Bronchial epithelial cell (primary cell): ENCODE data around the gene CPXM2. TPM values are rescaled to one million over a fixed set of nuclear protein-coding genes. Genes with fewer than 3 reads are reported as not detected.

ENCODE experiments used
- DNase-seq: peaks from one replicate; pipeline ENCODE4 v3.0.0-alpha.2; 2010; ENCODE audit warnings: low read depth
- FAIRE-seq: peaks from 2 replicates; lab custom pipeline; 2011; peaks lifted over from hg19 to GRCh38; lab: Jason Lieb, UNC
- H3K27me3 ChIP-seq: 2 replicates; pipeline ENCODE4 v1.5.1; 2011; ENCODE audit warnings: low read length; ENCODE audit not compliant: control insufficient read depth, insufficient read depth
- H3K36me3 ChIP-seq: 2 replicates; pipeline ENCODE4 v1.5.1; 2011; ENCODE audit warnings: low read length; ENCODE audit not compliant: control insufficient read depth, insufficient read depth
- H3K4me3 ChIP-seq: 2 replicates; pipeline ENCODE4 v1.5.1; 2011; ENCODE audit warnings: mild to moderate bottlenecking, low read depth, low read length, control low read depth
- total RNA-seq: library from RNA; depleted of rRNA; stranded (reverse); fragments of >200 nt; gene quantifications from 2 replicates; pipeline ENCODE4 v1.2.1, GENCODE V29; 2014
- TF ChIP-seq, protein P1 (sequence below): IDR thresholded peaks from 2 replicates; pipeline ENCODE4 v1.5.1; 2011; ENCODE audit warnings: mild to moderate bottlenecking, moderate library complexity, low read length, control low read depth, inconsistent platforms; ENCODE audit not compliant: insufficient read depth, severe bottlenecking

The CPXM2 gene
- total RNA-seq, 1 donor from 2014 or later, result 0.26 TPM

DNA sequence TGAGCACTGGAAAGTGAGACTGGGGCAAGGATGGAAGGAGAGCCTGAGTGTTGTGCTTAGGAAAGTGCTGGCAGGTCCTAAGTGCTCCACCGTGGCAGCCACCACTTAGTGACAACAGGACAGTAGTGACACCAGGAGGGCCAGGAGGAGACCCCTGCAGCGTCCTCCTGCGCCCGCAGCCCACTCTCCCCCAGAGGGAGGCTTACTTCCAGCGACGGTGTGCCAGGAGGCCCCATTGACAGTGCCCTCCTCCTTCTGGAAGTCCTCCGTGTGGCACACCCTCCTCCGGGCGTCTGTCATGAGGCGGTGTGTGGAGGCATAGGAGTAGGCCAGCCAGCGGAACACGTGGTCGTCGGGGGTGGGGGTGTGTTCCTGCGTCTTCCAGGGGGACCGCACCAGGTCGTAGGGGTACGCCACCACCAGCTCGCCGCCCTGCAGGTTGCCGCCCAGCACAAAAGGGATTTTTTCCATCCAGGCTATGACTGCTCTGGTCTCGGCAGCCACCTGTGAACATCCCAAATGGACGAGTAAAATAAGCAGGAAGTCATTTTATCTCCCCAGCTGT, 129.9 kb downstream of the CPXM2 start:
- no peaks in the 10 kb centered on the region for H3K36me3 ChIP-seq
- no peaks in the 10 kb centered on the region for H3K27me3 ChIP-seq
- FAIRE-seq (no peak), DNase-seq (no peak)
- TF ChIP-seq, protein P1, sequence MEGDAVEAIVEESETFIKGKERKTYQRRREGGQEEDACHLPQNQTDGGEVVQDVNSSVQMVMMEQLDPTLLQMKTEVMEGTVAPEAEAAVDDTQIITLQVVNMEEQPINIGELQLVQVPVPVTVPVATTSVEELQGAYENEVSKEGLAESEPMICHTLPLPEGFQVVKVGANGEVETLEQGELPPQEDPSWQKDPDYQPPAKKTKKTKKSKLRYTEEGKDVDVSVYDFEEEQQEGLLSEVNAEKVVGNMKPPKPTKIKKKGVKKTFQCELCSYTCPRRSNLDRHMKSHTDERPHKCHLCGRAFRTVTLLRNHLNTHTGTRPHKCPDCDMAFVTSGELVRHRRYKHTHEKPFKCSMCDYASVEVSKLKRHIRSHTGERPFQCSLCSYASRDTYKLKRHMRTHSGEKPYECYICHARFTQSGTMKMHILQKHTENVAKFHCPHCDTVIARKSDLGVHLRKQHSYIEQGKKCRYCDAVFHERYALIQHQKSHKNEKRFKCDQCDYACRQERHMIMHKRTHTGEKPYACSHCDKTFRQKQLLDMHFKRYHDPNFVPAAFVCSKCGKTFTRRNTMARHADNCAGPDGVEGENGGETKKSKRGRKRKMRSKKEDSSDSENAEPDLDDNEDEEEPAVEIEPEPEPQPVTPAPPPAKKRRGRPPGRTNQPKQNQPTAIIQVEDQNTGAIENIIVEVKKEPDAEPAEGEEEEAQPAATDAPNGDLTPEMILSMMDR, result no peak
- no peak overlapping the region for H3K4me3 ChIP-seq

GRCh38 chr10:123761038-123761428, 130.6 kb downstream of the CPXM2 start:
- H3K36me3 ChIP-seq, result no peaks in the 10 kb centered on the region
- DNase-seq (peak; percentile 38), FAIRE-seq (no peak)
- TF ChIP-seq, protein P1, result no peak
- H3K4me3 ChIP-seq, result no peak overlapping the region
- no peaks in the 10 kb centered on the region for H3K27me3 ChIP-seq

- TF ChIP-seq, protein P1, result no peak
- H3K27me3 ChIP-seq, result no peaks in the 10 kb centered on the region
- no peak overlapping the region for H3K4me3 ChIP-seq
- DNase-seq, result no peak
- no peaks in the 10 kb centered on the region for H3K36me3 ChIP-seq
- FAIRE-seq, result no peak
These were observed 131.1 kb downstream of the CPXM2 start for GRCh38 chr10:123760356-123761037.

DNA sequence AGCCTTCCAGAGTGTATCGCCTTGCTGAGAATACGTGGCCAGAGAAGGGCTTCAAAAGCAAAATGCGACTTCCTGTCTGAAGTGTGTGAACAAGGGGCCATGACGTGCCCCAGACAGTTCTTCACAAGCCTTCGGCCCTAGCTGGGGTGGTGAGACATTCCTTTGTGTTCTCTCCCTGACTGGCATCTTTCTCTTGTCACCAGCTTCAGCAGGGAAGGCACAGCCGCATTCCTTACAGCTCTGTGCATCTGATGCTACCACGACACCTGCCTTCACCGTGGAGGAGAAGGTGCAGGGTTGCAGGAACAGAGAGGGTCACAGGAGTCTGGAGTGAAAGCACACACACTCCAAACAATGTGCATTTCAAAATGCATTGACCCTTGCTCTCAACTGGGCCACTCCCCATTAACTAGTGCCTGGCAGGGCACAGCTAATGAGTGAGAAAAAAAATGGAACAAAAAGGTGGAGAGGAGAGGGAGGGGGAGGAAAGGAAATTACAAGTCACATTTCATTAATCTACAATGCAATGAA, 132.0 kb downstream of the CPXM2 start:
- no peak overlapping the region for H3K4me3 ChIP-seq
- no peaks in the 10 kb centered on the region for H3K27me3 ChIP-seq
- TF ChIP-seq, protein P1, result no peak
- no peaks in the 10 kb centered on the region for H3K36me3 ChIP-seq
- no peak for FAIRE-seq
- no peak for DNase-seq

- TF ChIP-seq, protein P1, result no peak
- Histone ChIP-seq H3K27me3 (no peaks in the 10 kb centered on the region), H3K4me3 (no peak overlapping the region), H3K36me3 (no peaks in the 10 kb centered on the region)
- no peak for FAIRE-seq
- DNase-seq, result no peak
These were observed 132.6 kb downstream of the CPXM2 start for GRCh38 chr10:123759041-123759440.
